Motor neuron (in vitro differentiated cells): ENCODE results near the gene EPS8L3. TPM values are rescaled to one million over a fixed set of nuclear protein-coding genes. Genes with fewer than 3 reads are reported as not detected.

Experiments
- ATAC-seq, 8 experiments: fragments of 200-7000 bp; cut with Tn5 transposase; replicated peaks in 6 of 8; 2 replicates each; pipeline ENCODE4 v1.8.0; 2021; ENCODE audit warnings: mild to moderate bottlenecking in 8 of 8, moderate library complexity in 8 of 8
- H3K27ac ChIP-seq, 2 donors: fragments of 250-450 bp; sonication (Bioruptor Pico); 2 replicates each; pipeline ENCODE4 v1.9.0; 2021; ENCODE audit warnings: antibody characterized with exemption in 2 of 2, mild to moderate bottlenecking in 2 of 2, moderate library complexity in 1 of 2
- H3K4me1 ChIP-seq, 2 donors: fragments of 250-450 bp; sonication (Bioruptor Pico); replicated peaks in 1 of 2; 2 replicates each; pipeline ENCODE4 v1.6.1; 2021; ENCODE audit warnings: antibody characterized with exemption in 2 of 2, mild to moderate bottlenecking in 2 of 2, moderate library complexity in 1 of 2
- H3K4me3 ChIP-seq, 5 donors: fragments of 250-450 bp; sonication (Bioruptor Pico); 2 replicates each; pipeline ENCODE4 v1.9.0; 2021; ENCODE audit warnings: antibody characterized with exemption in 5 of 5, mild to moderate bottlenecking in 5 of 5, moderate library complexity in 4 of 5
- WGBS, 10 experiments: fragments of 450-650 bp; shearing (Covaris generic); methylation state at CpG; one replicate each; pipeline ENCODE4 v1.0.0; 2022; 5-methylcytosine and 5-hydroxymethylcytosine counted together
- in situ Hi-C, 9 experiments: fragments of 400-800 bp; cut with MboI; loops; one replicate each; pipeline ENCODE4 v1.15.0; 2021; ENCODE audit warnings: low sequenced_read_pairs in 9 of 9, low pct_unique_long_range_greater_than_20kb in 2 of 9; ENCODE audit not compliant: unreplicated experiment in 9 of 9
- total RNA-seq, 8 experiments: library from RNA; unstranded; fragments of 300-600 nt; gene quantifications; 2 replicates each; pipeline versions ENCODE4 v1.2.3 to v1.2.4, GENCODE V29; 2022

The EPS8L3 gene
- 1 to 10 TPM in 2 of 8 experiments, not detected in 6; 1.0 to 3.1 TPM for total RNA-seq

- WGBS, 10 experiments: 59 to 84% (median 65%) methylated on average over 1 to 10 of the region's 11 CpGs; no CpG with 5 or more reads in 6 of the 10 experiments
- no peak within 1 kb of the TSS for H3K27ac ChIP-seq
- H3K4me1 ChIP-seq: peaks cover 14 to 16% of the 10 kb centered on the region in 2 donors
- ATAC-seq: peak in 1 of 8 experiments; percentile 92
- in situ Hi-C loops: loop anchor here in 3 of 9 experiments (25.0 kb wide), 3 partner anchors 102 to 227 kb away; partner anchors contain the start of genes GNAI3 (in 2 of the 3), GPR61 (in 2 of the 3), GSTM2 (in 1 of the 3) and GSTM4 (in 1 of the 3)
- H3K4me3 ChIP-seq: no peak within 1 kb of the TSS
Observed at GRCh38 chr1:109763646-109764415, at the start of gene EPS8L3. Gene EPS8L3 (minus strand): TSS chr1:109763923. CDS start chr1:109761749, 2,174 bp downstream.

- Histone ChIP-seq H3K27ac (no peak overlapping the region), H3K4me3 (no peak overlapping the region), H3K4me1 (no peaks in the 10 kb centered on the region)
- in situ Hi-C loops: no loop called here
- no peak for ATAC-seq
- 67 to 100% (median 100%) methylated on average over 1 of the region's 1 CpG; no CpG with 5 or more reads in 5 of the 10 experiments for WGBS, 10 experiments
Observed at GRCh38 chr1:109812691-109813393, 49.1 kb upstream of the EPS8L3 start.

GRCh38 chr1:109808703-109809102 is 45.0 kb upstream of the EPS8L3 start:
- Histone ChIP-seq H3K27ac (no peak overlapping the region), H3K4me1 (peaks cover 0 to under 1% of the 10 kb centered on the region in 2 donors), H3K4me3 (no peak overlapping the region)
- ATAC-seq: no peak
- in situ Hi-C loops: loop anchor here in 1 of 9 experiments (10.0 kb wide), 1 partner anchor 56 kb away; no protein-coding TSS in a partner anchor
- 80 to 100% (median 100%) methylated on average over 1 to 4 of the region's 6 CpGs; no CpG with 5 or more reads in 3 of the 10 experiments for WGBS, 10 experiments

GRCh38 chr1:109807822-109808680 is 44.3 kb upstream of the EPS8L3 start:
- peak in 5 of 8 experiments; percentile 17 to 88 (median 28) for ATAC-seq
- 51 to 100% (median 81%) methylated on average over 1 to 3 of the region's 6 CpGs; no CpG with 5 or more reads in 6 of the 10 experiments for WGBS, 10 experiments
- H3K4me1 ChIP-seq: peaks cover 0 to 7% of the 10 kb centered on the region in 2 donors
- no peak overlapping the region for H3K27ac ChIP-seq
- in situ Hi-C loops: loop anchor here in 1 of 9 experiments (10.0 kb wide), 1 partner anchor 57 kb away; no protein-coding TSS in a partner anchor
- no peak overlapping the region for H3K4me3 ChIP-seq

GRCh38 chr1:109807402-109807801 is 43.7 kb upstream of the EPS8L3 start:
- in situ Hi-C loops: loop anchor here in 1 of 9 experiments (10.0 kb wide), 1 partner anchor 57 kb away; no protein-coding TSS in a partner anchor
- peaks cover 0 to 7% of the 10 kb centered on the region in 2 donors for H3K4me1 ChIP-seq
- H3K27ac ChIP-seq: no peak overlapping the region
- ATAC-seq: no peak
- no peak overlapping the region for H3K4me3 ChIP-seq
- WGBS, 10 experiments: 58 to 100% (median 84%) methylated on average over 4 to 6 of the region's 9 CpGs; no CpG with 5 or more reads in 6 of the 10 experiments

GRCh38 chr1:109806733-109807400 is 43.1 kb upstream of the EPS8L3 start:
- WGBS, 10 experiments: 73 to 100% (median 93%) methylated on average over 1 to 5 of the region's 6 CpGs; no CpG with 5 or more reads in 6 of the 10 experiments
- peaks cover 5 to 7% of the 10 kb centered on the region in 2 donors for H3K4me1 ChIP-seq
- in situ Hi-C loops: loop anchor here in 1 of 9 experiments (10.0 kb wide), 1 partner anchor 58 kb away; no protein-coding TSS in a partner anchor
- H3K4me3 ChIP-seq: no peak overlapping the region
- no peak overlapping the region for H3K27ac ChIP-seq
- no peak for ATAC-seq

- H3K27ac ChIP-seq: no peak overlapping the region
- 63 to 100% (median 83%) methylated on average over 1 to 6 of the region's 8 CpGs; no CpG with 5 or more reads in 1 of the 10 experiments for WGBS, 10 experiments
- H3K4me1 ChIP-seq: peaks cover 5 to 7% of the 10 kb centered on the region in 2 donors
- no peak for ATAC-seq
- in situ Hi-C loops: loop anchor here in 1 of 9 experiments (10.0 kb wide), 1 partner anchor 59 kb away; no protein-coding TSS in a partner anchor
- no peak overlapping the region for H3K4me3 ChIP-seq
Observed at GRCh38 chr1:109805486-109806165, 41.9 kb upstream of the EPS8L3 start.

- in situ Hi-C loops: loop anchor here in 1 of 9 experiments (10.0 kb wide), 1 partner anchor 60 kb away; no protein-coding TSS in a partner anchor
- H3K4me1 ChIP-seq: peaks cover 5 to 7% of the 10 kb centered on the region in 2 donors
- no peak overlapping the region for H3K4me3 ChIP-seq
- ATAC-seq: no peak
- no peak overlapping the region for H3K27ac ChIP-seq
- WGBS, 10 experiments: 86 to 100% (median 100%) methylated on average over 1 to 3 of the region's 4 CpGs; no CpG with 5 or more reads in 1 of the 10 experiments
Observed at GRCh38 chr1:109804660-109805059, 40.9 kb upstream of the EPS8L3 start.

GRCh38 chr1:109803901-109804331 is 40.2 kb upstream of the EPS8L3 start:
- peaks cover 5 to 7% of the 10 kb centered on the region in 2 donors for H3K4me1 ChIP-seq
- H3K4me3 ChIP-seq: no peak overlapping the region
- ATAC-seq: no peak
- no peak overlapping the region for H3K27ac ChIP-seq
- in situ Hi-C loops: loop anchor here in 1 of 9 experiments (10.0 kb wide), 1 partner anchor 61 kb away; no protein-coding TSS in a partner anchor
- WGBS, 10 experiments: 73 to 100% (median 86%) methylated on average over 1 to 8 of the region's 10 CpGs; no CpG with 5 or more reads in 3 of the 10 experiments

- in situ Hi-C loops: loop anchor here in 1 of 9 experiments (10.0 kb wide), 1 partner anchor 62 kb away; no protein-coding TSS in a partner anchor
- Histone ChIP-seq H3K4me1 (peaks cover 5 to 7% of the 10 kb centered on the region in 2 donors), H3K4me3 (no peak overlapping the region), H3K27ac (no peak overlapping the region)
- peak in 1 of 8 experiments; percentile 23 for ATAC-seq
- 43 to 100% (median 85%) methylated on average over 1 to 5 of the region's 5 CpGs; no CpG with 5 or more reads in 3 of the 10 experiments for whole genome bisulfite sequencing, 10 experiments
Observed at GRCh38 chr1:109802901-109803561, 39.3 kb upstream of the EPS8L3 start.
